ENCODE data around the gene MARVELD2. TPM values are rescaled to one million over a fixed set of nuclear protein-coding genes. Genes with fewer than 3 reads are reported as not detected.

MARVELD2 gene, protein sequence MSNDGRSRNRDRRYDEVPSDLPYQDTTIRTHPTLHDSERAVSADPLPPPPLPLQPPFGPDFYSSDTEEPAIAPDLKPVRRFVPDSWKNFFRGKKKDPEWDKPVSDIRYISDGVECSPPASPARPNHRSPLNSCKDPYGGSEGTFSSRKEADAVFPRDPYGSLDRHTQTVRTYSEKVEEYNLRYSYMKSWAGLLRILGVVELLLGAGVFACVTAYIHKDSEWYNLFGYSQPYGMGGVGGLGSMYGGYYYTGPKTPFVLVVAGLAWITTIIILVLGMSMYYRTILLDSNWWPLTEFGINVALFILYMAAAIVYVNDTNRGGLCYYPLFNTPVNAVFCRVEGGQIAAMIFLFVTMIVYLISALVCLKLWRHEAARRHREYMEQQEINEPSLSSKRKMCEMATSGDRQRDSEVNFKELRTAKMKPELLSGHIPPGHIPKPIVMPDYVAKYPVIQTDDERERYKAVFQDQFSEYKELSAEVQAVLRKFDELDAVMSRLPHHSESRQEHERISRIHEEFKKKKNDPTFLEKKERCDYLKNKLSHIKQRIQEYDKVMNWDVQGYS
- total RNA-seq, result 0.30 and 1.3 TPM in 2 replicates

DNA sequence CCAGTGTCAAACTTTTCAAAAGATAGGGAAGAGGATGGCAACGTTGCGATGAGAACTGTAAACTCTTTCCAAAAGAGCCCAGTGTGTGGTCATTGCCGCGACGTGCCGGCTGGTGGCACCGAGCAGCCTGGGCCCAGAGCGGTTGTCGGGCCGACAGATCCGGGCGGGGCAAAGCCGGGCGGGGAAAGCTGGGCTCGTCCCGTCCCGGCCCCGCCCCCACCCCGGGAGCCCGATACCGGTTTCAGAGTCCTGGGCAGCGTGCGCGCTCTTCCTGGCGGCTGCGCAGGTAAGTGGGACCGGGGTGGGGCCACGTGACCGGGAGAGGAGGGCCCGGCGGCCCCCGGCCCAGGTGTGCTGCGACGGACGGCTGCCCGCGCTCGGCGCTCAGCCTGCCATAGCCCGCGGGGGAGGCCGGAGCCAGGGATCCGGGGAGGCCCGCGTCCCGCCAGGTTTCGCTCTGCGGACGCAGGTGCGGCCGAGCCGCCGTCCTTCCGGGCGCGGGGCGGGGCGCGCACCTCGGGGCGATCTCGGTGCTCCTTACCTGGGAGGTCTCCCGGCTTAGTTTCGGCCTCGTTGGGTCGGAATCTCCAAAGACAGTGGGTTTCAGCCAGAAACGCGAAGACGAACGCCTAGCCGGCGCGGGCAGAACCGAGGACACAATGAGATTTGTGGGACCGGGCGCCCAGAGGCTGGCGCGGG, at the start of gene MARVELD2:
TSS of gene MARVELD2 (plus strand) at position 232 of the 699 bp plus-strand sequence. CDS start 4,270 bp downstream, outside the sequence.

DNA sequence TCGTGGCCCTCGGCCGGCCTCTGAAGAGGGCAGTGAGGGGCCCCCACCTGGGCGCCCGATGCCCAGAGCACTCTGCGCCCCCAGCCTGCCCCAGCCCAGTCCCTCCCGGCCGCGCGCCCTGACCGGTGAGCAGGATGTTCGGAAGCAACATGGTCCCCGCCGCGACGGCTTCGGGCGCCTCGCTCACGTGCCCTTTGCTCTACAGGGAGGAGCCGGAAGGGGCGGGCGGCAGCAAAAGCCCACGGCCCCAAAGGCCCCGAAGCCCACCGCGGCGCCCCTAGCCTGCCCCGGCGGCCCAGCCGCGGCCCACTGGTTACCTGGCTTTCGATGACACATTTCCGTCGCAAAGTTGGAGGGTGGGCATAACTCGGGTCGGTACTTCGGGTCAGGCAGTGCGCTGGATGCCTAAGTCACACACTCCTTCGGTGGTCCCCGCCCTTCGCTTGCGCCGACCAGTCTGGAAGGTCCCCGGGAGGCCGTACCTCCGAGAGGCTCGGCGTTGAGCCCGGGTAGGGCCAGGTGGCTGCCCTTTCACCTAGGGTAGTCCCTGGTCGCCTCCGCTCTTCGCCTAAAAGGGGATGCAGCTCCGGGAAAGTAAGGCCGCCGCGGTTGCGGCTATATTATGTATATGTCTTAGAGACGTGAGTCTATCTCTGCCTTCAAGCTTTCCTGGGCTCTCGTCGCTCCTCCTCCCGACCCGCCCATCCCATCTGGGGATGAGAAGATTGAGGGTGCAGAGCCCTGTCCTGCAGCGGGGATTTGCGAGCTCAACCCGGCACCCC, 45.4 kb upstream of the MARVELD2 start, which contains the start of the genes AK6, RAD17 and TAF9:
TSS of gene AK6 (minus strand) at position 181 of the 782 bp plus-strand sequence. CDS start at position 151, 30 bp downstream.
TSS of gene RAD17 (plus strand) at position 479 of the 782 bp plus-strand sequence. CDS start 2,391 bp downstream, outside the sequence.
TSS of gene TAF9 (minus strand) at position 181 of the 782 bp plus-strand sequence. CDS start 3,783 bp downstream, outside the sequence.

DNA sequence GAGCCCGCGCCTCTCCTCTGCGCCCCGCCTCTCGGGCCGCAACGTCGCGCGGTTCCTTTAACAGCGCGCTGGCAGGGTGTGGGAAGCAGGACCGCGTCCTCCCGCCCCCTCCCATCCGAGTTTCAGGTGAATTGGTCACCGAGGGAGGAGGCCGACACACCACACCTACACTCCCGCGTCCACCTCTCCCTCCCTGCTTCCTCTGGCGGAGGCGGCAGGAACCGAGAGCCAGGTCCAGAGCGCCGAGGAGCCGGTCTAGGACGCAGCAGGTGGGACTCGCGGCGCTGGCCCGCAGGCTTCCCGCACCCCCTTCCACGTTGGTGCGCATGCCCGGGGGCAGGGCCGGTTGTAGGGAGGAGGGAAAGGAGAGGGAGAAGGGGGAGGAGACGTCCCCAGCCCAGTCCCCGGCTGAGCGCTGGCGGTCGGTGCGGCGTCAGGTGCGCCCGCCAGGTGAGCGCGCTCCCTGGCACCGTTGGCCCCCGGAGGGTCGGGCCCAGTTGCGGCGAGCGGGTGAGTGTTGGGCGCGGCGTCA, 77.5 kb downstream of the MARVELD2 start, which contains the start of gene OCLN:
TSS of gene OCLN (plus strand) at position 400 of the 532 bp plus-strand sequence. CDS start 11,455 bp downstream, outside the sequence.

Other genes with a start within 250 kb of the MARVELD2 start
- gene CCNB1, start 248.0 kb upstream of the MARVELD2 start, total RNA-seq, result 22.0 and 96.2 TPM in 2 replicates
- 3.6 and 10.7 TPM in 2 replicates for gene CENPH, start 225.5 kb upstream of the MARVELD2 start, total RNA-seq
- 60.0 and 66.8 TPM in 2 replicates for gene CDK7, start 180.2 kb upstream of the MARVELD2 start, total RNA-seq
- gene CCDC125, start 82.3 kb upstream of the MARVELD2 start, total RNA-seq, result 4.5 and 6.0 TPM in 2 replicates
- 35.3 and 59.0 TPM in 2 replicates for gene AK6, start 45.6 kb upstream of the MARVELD2 start, total RNA-seq
- gene TAF9, start 45.6 kb upstream of the MARVELD2 start, total RNA-seq, result 52.9 and 66.5 TPM in 2 replicates
- 17.8 and 19.7 TPM in 2 replicates for gene RAD17, start 45.3 kb upstream of the MARVELD2 start, total RNA-seq
- 0.59 and 0.74 TPM in 2 replicates for gene OCLN, start 77.7 kb downstream of the MARVELD2 start, total RNA-seq
- 28.8 and 52.8 TPM in 2 replicates for gene GTF2H2C, start 145.1 kb downstream of the MARVELD2 start, total RNA-seq